ENCODE data around the gene SLC23A1.

DNA sequence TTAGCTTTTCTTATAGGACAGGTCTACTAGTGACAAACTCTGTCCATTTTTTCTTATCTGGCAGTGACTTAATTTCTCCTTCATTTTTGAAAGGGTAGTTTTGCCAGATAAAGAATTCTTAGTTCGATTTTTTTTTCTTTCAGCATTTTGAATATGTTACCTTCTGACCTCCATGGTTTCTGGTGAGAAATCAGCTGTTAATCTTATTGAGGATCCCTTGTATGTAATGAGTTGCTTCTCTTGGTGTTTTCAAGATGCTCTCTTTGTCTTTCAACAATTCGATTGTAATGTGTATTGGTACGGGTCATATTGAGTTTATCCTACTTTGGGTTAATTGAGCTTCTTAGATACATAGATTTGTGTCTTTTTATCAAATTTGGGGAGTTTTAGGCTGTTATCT, 28.9 kb downstream of the SLC23A1 start:
- TF ChIP-seq, protein P1, sequence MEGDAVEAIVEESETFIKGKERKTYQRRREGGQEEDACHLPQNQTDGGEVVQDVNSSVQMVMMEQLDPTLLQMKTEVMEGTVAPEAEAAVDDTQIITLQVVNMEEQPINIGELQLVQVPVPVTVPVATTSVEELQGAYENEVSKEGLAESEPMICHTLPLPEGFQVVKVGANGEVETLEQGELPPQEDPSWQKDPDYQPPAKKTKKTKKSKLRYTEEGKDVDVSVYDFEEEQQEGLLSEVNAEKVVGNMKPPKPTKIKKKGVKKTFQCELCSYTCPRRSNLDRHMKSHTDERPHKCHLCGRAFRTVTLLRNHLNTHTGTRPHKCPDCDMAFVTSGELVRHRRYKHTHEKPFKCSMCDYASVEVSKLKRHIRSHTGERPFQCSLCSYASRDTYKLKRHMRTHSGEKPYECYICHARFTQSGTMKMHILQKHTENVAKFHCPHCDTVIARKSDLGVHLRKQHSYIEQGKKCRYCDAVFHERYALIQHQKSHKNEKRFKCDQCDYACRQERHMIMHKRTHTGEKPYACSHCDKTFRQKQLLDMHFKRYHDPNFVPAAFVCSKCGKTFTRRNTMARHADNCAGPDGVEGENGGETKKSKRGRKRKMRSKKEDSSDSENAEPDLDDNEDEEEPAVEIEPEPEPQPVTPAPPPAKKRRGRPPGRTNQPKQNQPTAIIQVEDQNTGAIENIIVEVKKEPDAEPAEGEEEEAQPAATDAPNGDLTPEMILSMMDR (IDR thresholded peaks at IDR 0.05), result no peak
- TF ChIP-seq POLR2A (IDR thresholded peaks at IDR 0.05) (no peak), POLR2AphosphoS5 (IDR thresholded peaks at IDR 0.05) (no peak)
